GM18951 (cell line): ENCODE measurements around the gene GAK.

ENCODE experiments used
- POLR2A ChIP-seq: IDR thresholded peaks from 4 replicates; pipeline ENCODE4 v1.6.1; 2011; ENCODE audit warnings: mild to moderate bottlenecking; ENCODE audit not compliant: insufficient read length, insufficient read depth; ENCODE audit errors: extremely low read depth
- in situ Hi-C: fragments of 300-500 bp; cut with MboI; formaldehyde crosslinking; loops from one replicate; pipeline ENCODE4 v1.12.0; 2022; ENCODE audit warnings: low sequenced_read_pairs, mixed read lengths, inconsistent platforms; ENCODE audit not compliant: unreplicated experiment

Gene GAK

GRCh38 chr4:832108-832507, 100.0 kb downstream of the GAK start:
- in situ Hi-C loops, result no loop called here
- TF ChIP-seq POLR2A, result no peak

DNA sequence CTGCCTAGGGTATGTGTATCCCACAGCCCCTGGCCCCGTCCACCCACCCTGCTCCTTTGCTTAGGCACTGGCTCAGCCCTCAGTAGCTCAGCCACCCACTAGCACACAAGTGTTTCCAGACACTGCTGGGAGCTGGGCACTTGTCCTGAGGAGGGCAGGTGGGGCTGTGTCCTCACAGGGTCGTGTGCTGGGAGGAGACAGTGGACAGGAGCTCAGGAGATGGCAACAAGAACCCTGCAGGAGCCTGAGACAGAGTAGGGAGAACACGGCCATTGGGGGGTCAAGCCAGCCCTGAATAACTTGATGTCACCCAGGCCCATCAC, 100.7 kb downstream of the GAK start:
- TF ChIP-seq POLR2A, result no peak
- in situ Hi-C loops, result no loop called here

DNA sequence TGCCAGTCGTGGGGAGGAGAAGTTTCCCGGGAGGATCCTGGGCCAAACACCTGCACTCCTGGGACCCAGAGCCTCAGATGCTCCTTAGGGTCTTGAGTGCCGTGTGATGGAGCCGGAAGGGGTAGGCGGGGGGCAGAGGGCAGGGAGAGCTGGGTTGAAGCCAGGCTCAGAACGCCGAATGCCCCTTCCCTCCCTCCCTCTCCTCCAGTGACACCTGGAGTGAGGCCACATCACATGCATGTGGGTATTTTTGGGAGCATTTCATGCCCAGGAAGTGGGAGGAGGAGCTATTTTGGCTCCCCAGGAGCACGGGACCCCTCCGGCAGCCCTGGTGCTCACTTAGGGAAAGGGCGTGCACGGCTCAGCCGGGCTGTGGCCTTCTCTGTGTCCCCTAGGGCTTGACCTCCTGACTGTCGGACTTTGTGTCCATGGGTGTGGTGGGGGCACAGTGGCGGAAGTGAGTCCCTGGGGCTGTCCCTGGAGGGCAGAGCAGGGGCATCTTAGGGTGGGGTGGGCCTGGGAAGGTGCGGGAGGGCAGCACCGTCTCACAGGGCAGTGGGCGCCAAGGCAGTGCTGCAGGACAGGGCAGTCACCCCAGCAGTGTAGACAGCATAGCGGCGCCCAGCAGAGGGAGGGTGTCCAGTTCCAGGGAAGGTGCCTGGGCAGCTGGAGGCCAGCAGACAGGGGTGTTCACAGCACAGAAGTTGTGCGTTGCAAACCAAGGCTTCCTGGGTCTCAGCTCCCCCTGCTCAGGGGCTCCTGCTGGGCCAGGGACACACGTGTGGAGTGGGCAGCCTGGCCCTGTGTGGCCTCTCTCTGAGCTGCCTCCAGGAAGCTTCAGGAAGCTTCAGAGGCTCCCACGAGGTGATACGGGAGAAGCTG, 101.3 kb downstream of the GAK start:
- in situ Hi-C loops, result no loop called here
- no peak for TF ChIP-seq POLR2A

- in situ Hi-C loops, result no loop called here
Measured at GRCh38 chr4:829761-830600, 102.1 kb downstream of the GAK start.

DNA sequence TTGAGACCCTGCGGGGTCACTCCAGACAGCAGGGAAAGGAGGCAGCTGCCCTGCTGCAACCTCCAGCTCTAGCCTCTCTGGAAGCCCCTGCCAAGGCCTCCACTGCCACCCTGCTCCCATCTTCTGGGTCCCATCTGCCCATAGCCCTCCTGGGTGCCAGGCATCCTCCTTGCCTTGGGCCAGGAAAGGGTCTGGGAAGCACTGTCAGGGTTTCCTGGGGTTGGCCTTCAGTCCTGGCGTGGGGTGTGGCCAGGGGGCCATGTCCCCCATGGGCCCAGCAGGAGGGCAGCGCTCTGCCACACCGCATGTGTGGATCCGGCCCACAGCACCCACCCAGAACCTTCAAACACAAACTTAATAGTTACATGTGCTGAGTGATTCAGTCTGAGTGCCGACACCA, 102.8 kb downstream of the GAK start:
- TF ChIP-seq POLR2A, result no peak
- in situ Hi-C loops, result no loop called here

More at GRCh38 chr4:829761-830600, 102.1 kb downstream of the GAK start:
- TF ChIP-seq POLR2A, result no peak

DNA sequence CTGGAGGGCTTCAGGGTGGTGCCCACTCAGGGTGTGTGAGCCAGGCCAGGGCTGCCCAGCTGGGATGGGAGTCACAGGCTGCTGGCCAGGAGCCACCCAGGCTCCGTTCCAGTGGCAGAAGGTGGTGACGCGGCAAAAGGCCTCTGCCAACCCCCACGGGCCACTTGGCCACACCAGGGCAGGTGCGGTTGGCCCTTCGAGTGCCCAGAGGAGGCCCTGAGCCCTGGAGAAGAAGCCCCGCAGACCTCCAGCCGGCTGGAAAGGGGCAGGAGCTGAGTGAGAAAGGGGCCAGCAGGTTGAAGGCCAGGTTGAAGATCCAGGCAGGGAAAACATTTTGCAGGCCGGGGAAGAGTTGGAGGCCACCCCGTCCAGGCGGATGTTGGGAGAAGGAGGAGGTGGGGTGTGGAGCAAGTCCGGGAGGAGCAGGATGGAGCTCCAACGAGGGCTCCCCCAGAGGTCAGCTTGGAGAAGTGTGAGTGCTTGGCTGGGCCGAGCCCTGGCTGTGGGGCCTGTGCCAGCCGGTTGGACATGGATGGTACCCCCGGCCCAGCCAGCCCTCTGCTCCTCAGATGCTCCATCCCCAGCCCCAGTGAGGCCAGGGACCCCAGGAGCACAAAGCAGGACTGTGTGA, 103.4 kb downstream of the GAK start:
- in situ Hi-C loops, result no loop called here
- TF ChIP-seq POLR2A, result no peak

DNA sequence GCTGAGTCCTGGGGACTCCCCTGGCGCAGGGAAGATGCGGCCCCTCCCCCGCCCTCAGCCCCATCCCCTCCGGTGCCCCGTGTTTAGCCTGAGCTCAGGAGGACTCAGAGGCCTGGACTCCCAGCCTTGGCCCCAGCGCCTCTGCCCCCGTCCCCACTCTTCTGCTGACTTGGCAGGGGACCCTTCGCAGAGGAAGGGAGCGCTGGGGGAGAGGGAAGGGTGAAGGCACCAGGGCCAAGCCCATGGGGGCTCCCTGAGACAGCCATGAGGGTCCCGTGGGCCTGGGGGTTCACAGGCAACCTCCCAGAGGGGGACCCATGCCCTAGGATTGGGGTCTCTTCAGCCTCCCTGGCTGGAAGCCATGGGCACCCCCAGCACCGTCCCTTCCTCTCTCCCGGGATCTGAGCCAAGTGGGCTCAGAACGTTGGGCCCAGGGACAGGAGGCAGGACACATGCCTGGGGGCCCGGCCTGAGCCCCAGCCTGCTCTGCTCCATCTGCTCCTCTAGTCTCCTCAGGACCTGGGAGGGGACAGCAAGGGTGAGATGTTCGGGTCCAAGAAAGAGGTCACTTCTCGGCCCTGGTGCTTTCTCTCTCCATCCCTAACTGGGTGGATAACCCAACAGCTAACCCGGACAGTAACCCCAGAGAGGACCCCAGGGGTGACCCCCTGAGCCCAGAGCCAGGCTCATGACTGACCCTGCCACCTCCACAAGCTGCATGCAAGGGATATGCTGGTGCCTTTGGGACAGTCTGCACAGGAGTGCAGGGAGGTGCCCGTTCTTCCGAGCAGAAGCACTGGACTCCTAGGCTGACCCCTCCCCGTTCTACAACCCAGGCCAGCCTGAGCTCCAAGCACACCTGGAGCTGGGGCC, 104.7 kb downstream of the GAK start:
- in situ Hi-C loops, result no loop called here
- no peak for TF ChIP-seq POLR2A

DNA sequence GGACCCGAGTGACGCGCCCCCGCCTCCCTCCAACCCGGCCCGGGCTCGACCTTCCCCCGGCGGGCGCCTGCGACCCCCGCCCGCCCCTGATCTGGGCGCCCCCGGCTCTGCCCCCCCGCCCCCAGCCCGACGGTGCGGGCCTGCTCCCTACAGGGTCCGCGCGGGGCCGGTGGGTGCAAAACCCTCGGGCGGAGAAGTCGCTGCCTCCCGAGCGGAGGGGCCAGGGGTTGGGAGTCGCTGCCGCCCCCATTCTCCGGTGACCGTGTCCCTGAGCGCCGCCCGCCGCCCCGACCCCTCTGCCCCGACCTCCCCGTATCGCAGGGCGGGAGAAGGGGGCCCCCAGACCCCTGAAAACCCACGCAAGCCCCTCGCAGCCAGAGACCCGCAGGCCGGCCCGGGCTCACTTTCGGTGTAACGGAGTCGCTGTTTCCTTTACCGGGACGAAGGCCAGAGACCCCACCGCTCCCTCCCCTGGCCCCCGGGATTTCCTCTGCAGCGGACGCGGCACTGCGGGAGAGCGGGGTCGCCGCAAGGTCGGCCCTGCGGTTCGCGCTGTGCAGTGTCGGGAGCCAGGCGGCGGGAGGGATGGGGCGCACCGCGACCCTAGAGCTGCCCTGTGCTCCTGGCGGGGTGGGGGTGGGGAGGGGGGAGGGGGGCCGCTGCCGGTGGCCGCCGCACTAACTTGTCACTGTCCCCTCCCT, 105.5 kb downstream of the GAK start:
- no peak for TF ChIP-seq POLR2A
- in situ Hi-C loops, result no loop called here

DNA sequence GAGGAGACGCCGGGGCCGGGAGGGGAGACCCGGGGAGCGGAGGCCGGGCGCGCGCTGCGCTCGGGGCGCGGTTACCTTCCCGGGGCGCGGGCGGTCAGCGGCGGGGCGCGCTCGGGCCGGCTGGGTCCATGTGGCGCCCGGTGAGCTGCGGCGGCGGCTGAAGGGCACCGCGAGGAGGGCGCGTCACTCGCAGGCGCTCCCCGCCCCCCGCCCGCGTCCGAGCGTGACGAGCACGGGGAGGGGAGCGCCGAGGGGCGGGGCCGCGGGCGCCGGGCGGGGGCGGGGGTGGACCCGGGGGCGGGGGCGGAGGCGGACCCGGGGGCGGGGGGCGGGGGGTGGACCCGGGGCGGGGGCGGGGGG, 106.2 kb downstream of the GAK start, which contains the start of gene CPLX1:
Gene CPLX1, minus strand, starts transcription at position 159 of the 360 bp plus-strand sequence. CDS start 1,607 bp downstream, outside the sequence.
- in situ Hi-C loops, result no loop called here

DNA sequence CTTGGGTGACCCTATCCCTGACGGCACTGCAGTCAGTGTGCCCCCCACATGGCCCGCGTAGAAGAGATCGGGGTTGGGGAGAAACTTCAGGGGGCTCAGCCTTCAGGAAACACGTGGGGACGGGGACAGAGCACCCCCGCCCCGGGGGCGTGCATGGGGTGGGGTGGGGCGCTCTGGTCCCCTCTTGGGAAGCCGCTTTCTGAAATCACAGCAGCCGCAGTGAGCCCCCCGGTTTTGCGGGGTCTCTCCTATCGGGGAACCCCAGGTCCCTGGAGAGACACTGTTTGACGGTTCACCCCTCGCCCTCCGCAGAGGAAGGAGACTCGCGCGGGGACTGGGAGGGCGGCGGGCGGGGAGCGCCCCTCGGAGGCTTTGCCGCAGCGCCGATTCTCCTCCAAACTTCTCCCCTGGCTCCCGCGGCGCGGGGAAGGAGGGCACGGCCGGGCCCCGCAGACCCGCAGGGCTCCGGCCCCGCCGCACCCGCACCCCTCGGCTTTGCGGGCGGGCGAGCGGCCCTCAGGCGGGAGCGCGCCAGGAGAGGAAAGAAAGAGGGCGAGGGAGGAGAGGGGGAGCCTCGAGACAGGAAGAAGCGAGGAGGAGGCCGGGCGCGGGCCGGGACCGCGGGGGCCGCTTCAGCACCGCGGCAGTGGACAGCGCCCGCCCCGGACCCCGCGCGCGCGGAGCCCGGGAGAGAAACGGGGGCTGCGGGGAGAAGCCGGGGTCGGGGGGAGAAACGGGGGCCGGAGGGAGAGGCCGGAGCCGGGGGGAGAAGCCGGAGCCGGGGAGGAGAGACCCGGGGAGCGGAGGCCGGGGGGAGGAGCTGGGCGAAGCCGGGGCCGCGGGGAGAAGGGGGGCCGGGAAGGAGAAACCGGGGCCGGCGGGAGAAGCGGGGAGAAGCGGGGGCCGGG, 106.8 kb downstream of the GAK start:
- no peak for TF ChIP-seq POLR2A
- in situ Hi-C loops, result no loop called here

More for the DNA sequence above, 106.2 kb downstream of the GAK start, which contains the start of gene CPLX1:
- TF ChIP-seq POLR2A, result no peak

GRCh38 chr4:824461-825062, 107.6 kb downstream of the GAK start:
- TF ChIP-seq POLR2A, result no peak
- in situ Hi-C loops, result no loop called here
